ENCODE data around the gene NSD2.

Gene NSD2

DNA sequence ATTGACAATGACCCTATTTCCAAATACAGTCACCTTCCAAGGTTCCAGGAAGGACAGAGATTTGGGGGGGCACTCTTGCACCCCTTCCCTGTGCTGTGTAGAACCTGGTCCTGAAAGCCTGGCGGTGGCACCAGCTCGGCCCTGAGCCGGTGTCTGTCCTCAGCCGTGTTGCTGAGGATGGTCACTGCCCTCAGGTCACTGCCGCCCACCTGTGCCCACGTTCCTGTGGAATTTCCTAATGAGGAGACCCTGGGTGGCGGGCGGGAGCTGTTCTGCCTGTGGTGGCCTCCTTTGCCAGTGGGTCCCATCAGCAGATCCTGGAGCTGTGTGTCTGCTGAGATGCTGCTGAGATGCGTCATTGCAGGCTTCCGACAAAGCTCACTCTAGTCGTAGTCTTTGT, 104.7 kb downstream of the NSD2 start:
- TF ChIP-seq FOXP2 (optimal IDR thresholded peaks at IDR 0.05; ENCODE audit: borderline replicate concordance, extremely low read depth, extremely low read length, insufficient read depth): no peak
- TF ChIP-seq SIN3A (IDR thresholded peaks at IDR 0.05; ENCODE audit: borderline replicate concordance, insufficient read depth, low read length): no peak
- no peak for TF ChIP-seq POLR2AphosphoS5 (IDR thresholded peaks at IDR 0.05; ENCODE audit: low read depth, low read length)
- no peak for TF ChIP-seq TAF1 (IDR thresholded peaks at IDR 0.05; ENCODE audit: borderline replicate concordance, insufficient read depth, low read length)
- no peak for TF ChIP-seq REST (IDR thresholded peaks at IDR 0.05; ENCODE audit: insufficient read depth in 1 of 2, low read depth in 2 of 2, low read length in 2 of 2)

GRCh38 chr4:1976416-1977352, 105.5 kb downstream of the NSD2 start:
- TF ChIP-seq SIN3A (IDR thresholded peaks at IDR 0.05; ENCODE audit: borderline replicate concordance, insufficient read depth, low read length): no peak
- TF ChIP-seq TAF1 (IDR thresholded peaks at IDR 0.05; ENCODE audit: borderline replicate concordance, insufficient read depth, low read length): no peak
- no peak for TF ChIP-seq POLR2AphosphoS5 (IDR thresholded peaks at IDR 0.05; ENCODE audit: low read depth, low read length)
- no peak for TF ChIP-seq FOXP2 (optimal IDR thresholded peaks at IDR 0.05; ENCODE audit: borderline replicate concordance, extremely low read depth, extremely low read length, insufficient read depth)
- TF ChIP-seq REST (IDR thresholded peaks at IDR 0.05; ENCODE audit: insufficient read depth in 1 of 2, low read depth in 2 of 2, low read length in 2 of 2): no peak

DNA sequence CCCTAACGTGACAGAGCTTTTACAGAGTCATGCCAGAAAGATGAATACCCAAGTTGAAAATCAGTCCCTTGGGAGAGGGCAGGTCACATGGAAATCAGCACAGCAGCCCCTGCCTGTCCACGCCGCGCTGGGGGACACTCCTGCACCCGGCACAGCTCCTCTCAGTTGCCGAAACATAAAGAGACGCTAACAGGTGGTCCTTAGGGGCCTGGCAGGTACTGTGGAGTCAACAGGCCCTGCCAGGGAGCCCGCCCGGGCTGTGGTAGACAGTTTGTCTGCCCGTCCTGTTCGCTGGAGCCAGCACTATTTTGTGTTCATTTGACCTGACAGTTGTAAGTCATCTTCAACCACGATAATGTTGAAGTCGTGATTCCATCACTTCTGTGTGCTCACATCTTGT, 107.0 kb downstream of the NSD2 start:
- no peak for TF ChIP-seq TAF1 (IDR thresholded peaks at IDR 0.05; ENCODE audit: borderline replicate concordance, insufficient read depth, low read length)
- no peak for TF ChIP-seq FOXP2 (optimal IDR thresholded peaks at IDR 0.05; ENCODE audit: borderline replicate concordance, extremely low read depth, extremely low read length, insufficient read depth)
- TF ChIP-seq SIN3A (IDR thresholded peaks at IDR 0.05; ENCODE audit: borderline replicate concordance, insufficient read depth, low read length): no peak
- TF ChIP-seq REST (IDR thresholded peaks at IDR 0.05; ENCODE audit: insufficient read depth in 1 of 2, low read depth in 2 of 2, low read length in 2 of 2): no peak

GRCh38 chr4:1978741-1979476, 107.7 kb downstream of the NSD2 start:
- no peak for TF ChIP-seq REST (IDR thresholded peaks at IDR 0.05; ENCODE audit: insufficient read depth in 1 of 2, low read depth in 2 of 2, low read length in 2 of 2)
- TF ChIP-seq POLR2AphosphoS5 (IDR thresholded peaks at IDR 0.05; ENCODE audit: low read depth, low read length): no peak
- no peak for TF ChIP-seq TAF1 (IDR thresholded peaks at IDR 0.05; ENCODE audit: borderline replicate concordance, insufficient read depth, low read length)
- TF ChIP-seq FOXP2 (optimal IDR thresholded peaks at IDR 0.05; ENCODE audit: borderline replicate concordance, extremely low read depth, extremely low read length, insufficient read depth): no peak
- TF ChIP-seq SIN3A (IDR thresholded peaks at IDR 0.05; ENCODE audit: borderline replicate concordance, insufficient read depth, low read length): no peak

Data from PFSK-1 (cell line).